ENCODE data around the gene CDC25B.

- TF ChIP-seq POLR2AphosphoS5 (IDR thresholded peaks at IDR 0.05): no peak
- TF ChIP-seq CTCF (IDR thresholded peaks at IDR 0.05): no peak
- TF ChIP-seq POLR2A (IDR thresholded peaks at IDR 0.05): no peak
Measured at GRCh38 chr20:3752386-3752759, 43.7 kb upstream of the CDC25B start.

Measured in breast epithelium (tissue), 3 donors.